GOT3 (cell line): ENCODE data around the gene SPINT2.
"Not testable (repeated sequence)": the region's sequence is repeated elsewhere in the genome, so short reads cannot be mapped to it uniquely, and the experiment has no call there.

Experiments used
- DNase-seq: peaks from one replicate; lab custom pipeline; 2025; ENCODE audit warnings: mixed read lengths; lab: John Stamatoyannopoulos, UW

Gene SPINT2

GRCh38 chr19:38239816-38240215, 24.6 kb upstream of the SPINT2 start:
- DNase-seq = no peak

GRCh38 chr19:38243279-38243673, 21.1 kb upstream of the SPINT2 start:
- DNase-seq = no peak

- no peak for DNase-seq
Measured at GRCh38 chr19:38245826-38246498, 18.4 kb upstream of the SPINT2 start.

GRCh38 chr19:38247126-38247525, 17.2 kb upstream of the SPINT2 start:
- no peak for DNase-seq

GRCh38 chr19:38247734-38248268, 16.6 kb upstream of the SPINT2 start:
- DNase-seq = no peak

GRCh38 chr19:38248421-38248820, 16.0 kb upstream of the SPINT2 start:
- DNase-seq = no peak

- DNase-seq = no peak
Measured at GRCh38 chr19:38250428-38250820, 13.9 kb upstream of the SPINT2 start.

GRCh38 chr19:38250821-38251563, 13.4 kb upstream of the SPINT2 start:
- DNase-seq = no peak

GRCh38 chr19:38251564-38252051, 12.8 kb upstream of the SPINT2 start:
- no peak for DNase-seq

GRCh38 chr19:38252385-38252784, 12.0 kb upstream of the SPINT2 start:
- no peak for DNase-seq

- no peak for DNase-seq
Measured at GRCh38 chr19:38252941-38253691, 11.3 kb upstream of the SPINT2 start.

GRCh38 chr19:38253788-38254187, 10.6 kb upstream of the SPINT2 start:
- no peak for DNase-seq

GRCh38 chr19:38255383-38256014, 8.9 kb upstream of the SPINT2 start:
- no peak for DNase-seq

GRCh38 chr19:38261942-38262341, 2.4 kb upstream of the SPINT2 start:
- not testable (repeated sequence) for DNase-seq

- DNase-seq = no peak
Measured at GRCh38 chr19:38262585-38263268, 1.6 kb upstream of the SPINT2 start.

GRCh38 chr19:38263689-38264485, 486 bp upstream of the SPINT2 start:
- DNase-seq = no peak

GRCh38 chr19:38265213-38265861, 964 bp downstream of the SPINT2 start:
- DNase-seq = no peak

- DNase-seq = no peak
Measured at GRCh38 chr19:38265921-38266429, 1.6 kb downstream of the SPINT2 start.

GRCh38 chr19:38266981-38267597, 2.7 kb downstream of the SPINT2 start:
- DNase-seq = no peak
